ENCODE data around the gene ARHGEF12.

Gene ARHGEF12

GRCh38 chr11:120399307-120399706 lies 63.1 kb downstream of the ARHGEF12 start:
- Histone ChIP-seq H3K27ac (no peak overlapping the region), H3K36me3 (ENCODE audit: insufficient read depth) (no peaks in the 10 kb centered on the region), H3K4me3 (IDR thresholded peaks at IDR 0.05; ENCODE audit: insufficient read depth, low read depth, low read length) (no peak overlapping the region), H3K4me2 (no peak overlapping the region), H4K20me1 (ENCODE audit: insufficient read depth) (peaks cover 32% of the 10 kb centered on the region), H3K9ac (no peak overlapping the region), H3K4me1 (ENCODE audit: low read depth, poor library complexity, severe bottlenecking) (peaks cover 30% of the 10 kb centered on the region), H3K27me3 (ENCODE audit: insufficient read depth, low read depth) (no peaks in the 10 kb centered on the region), H3K79me2 (ENCODE audit: insufficient read depth, low read depth) (peaks cover 93% of the 10 kb centered on the region), H2AFZ (ENCODE audit: low read depth) (no peak overlapping the region)
- TF ChIP-seq CTCF (conservative IDR thresholded peaks at IDR 0.05; ENCODE audit: low read depth, low read length): no peak

GRCh38 chr11:120400564-120401364 lies 64.6 kb downstream of the ARHGEF12 start:
- H3K36me3 ChIP-seq (ENCODE audit: insufficient read depth): no peaks in the 10 kb centered on the region
- no peak overlapping the region for H3K4me2 ChIP-seq
- no peak overlapping the region for H3K27ac ChIP-seq
- peaks cover 96% of the 10 kb centered on the region for H3K79me2 ChIP-seq (ENCODE audit: insufficient read depth, low read depth)
- TF ChIP-seq CTCF (conservative IDR thresholded peaks at IDR 0.05; ENCODE audit: low read depth, low read length): no peak
- H3K4me3 ChIP-seq (IDR thresholded peaks at IDR 0.05; ENCODE audit: insufficient read depth, low read depth, low read length): no peak overlapping the region
- H2AFZ ChIP-seq (ENCODE audit: low read depth): no peak overlapping the region
- no peaks in the 10 kb centered on the region for H3K27me3 ChIP-seq (ENCODE audit: insufficient read depth, low read depth)
- peaks cover 30% of the 10 kb centered on the region for H3K4me1 ChIP-seq (ENCODE audit: low read depth, poor library complexity, severe bottlenecking)
- H3K9ac ChIP-seq: no peak overlapping the region
- H4K20me1 ChIP-seq (ENCODE audit: insufficient read depth): peaks cover 41% of the 10 kb centered on the region

DNA sequence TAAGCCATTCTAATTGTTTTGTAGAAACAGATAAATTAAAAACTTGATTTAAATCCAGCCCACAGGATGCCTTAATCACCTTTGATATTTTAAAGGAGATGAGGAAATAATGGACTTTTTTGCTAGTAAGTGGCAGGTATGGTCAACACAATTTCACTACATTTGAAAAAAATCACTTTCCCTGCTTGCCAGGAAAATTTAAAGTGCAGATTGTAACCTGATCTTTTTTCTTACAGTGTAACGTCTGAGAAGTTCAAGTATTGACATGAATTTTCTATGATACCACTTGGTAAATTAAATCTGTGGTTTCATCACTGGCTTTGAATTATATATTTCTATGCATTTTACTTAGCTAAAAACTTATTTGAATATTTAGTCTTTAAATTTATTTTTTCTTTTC lies 65.3 kb downstream of the ARHGEF12 start:
- Histone ChIP-seq H3K27ac (no peak overlapping the region), H3K4me2 (no peak overlapping the region), H3K27me3 (ENCODE audit: insufficient read depth, low read depth) (no peaks in the 10 kb centered on the region), H3K9ac (no peak overlapping the region), H4K20me1 (ENCODE audit: insufficient read depth) (peaks cover 41% of the 10 kb centered on the region), H3K36me3 (ENCODE audit: insufficient read depth) (no peaks in the 10 kb centered on the region), H2AFZ (ENCODE audit: low read depth) (no peak overlapping the region), H3K4me3 (IDR thresholded peaks at IDR 0.05; ENCODE audit: insufficient read depth, low read depth, low read length) (no peak overlapping the region), H3K79me2 (ENCODE audit: insufficient read depth, low read depth) (peaks cover 94% of the 10 kb centered on the region), H3K4me1 (ENCODE audit: low read depth, poor library complexity, severe bottlenecking) (peaks cover 30% of the 10 kb centered on the region)
- no peak for TF ChIP-seq CTCF (conservative IDR thresholded peaks at IDR 0.05; ENCODE audit: low read depth, low read length)

DNA sequence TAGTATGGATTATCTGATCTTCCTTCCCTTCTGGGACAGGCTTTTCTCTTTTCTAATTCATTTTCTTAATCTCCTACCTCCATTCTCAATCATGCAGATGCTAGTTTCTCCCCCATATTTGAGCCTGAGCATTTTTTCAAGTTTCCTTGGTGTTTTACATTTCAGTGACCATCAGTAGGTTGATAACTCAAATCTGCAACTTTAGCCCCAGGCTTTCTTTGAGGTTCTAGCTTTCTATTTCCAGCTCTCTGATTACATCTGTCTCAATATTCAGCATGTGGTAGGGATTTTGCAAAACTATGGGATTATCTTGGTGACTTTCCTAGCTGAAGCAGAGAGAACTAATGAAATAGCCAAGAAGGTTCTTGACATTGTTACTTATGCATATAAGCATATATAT lies 67.8 kb downstream of the ARHGEF12 start:
- no peaks in the 10 kb centered on the region for H3K27me3 ChIP-seq (ENCODE audit: insufficient read depth, low read depth)
- H3K4me3 ChIP-seq (IDR thresholded peaks at IDR 0.05; ENCODE audit: insufficient read depth, low read depth, low read length): no peak overlapping the region
- no peaks in the 10 kb centered on the region for H3K36me3 ChIP-seq (ENCODE audit: insufficient read depth)
- peaks cover 85% of the 10 kb centered on the region for H3K79me2 ChIP-seq (ENCODE audit: insufficient read depth, low read depth)
- H2AFZ ChIP-seq (ENCODE audit: low read depth): no peak overlapping the region
- no peak overlapping the region for H3K4me2 ChIP-seq
- H4K20me1 ChIP-seq (ENCODE audit: insufficient read depth): peaks cover 37% of the 10 kb centered on the region
- no peak overlapping the region for H3K27ac ChIP-seq
- H3K4me1 ChIP-seq (ENCODE audit: low read depth, poor library complexity, severe bottlenecking): peaks cover 30% of the 10 kb centered on the region
- H3K9ac ChIP-seq: no peak overlapping the region
- TF ChIP-seq CTCF (conservative IDR thresholded peaks at IDR 0.05; ENCODE audit: low read depth, low read length): no peak

All from KMS-11 (cell line).